Ishikawa (cell line): ENCODE results near the gene MAGEA8.
"Not testable (repeated sequence)": the region's sequence is repeated elsewhere in the genome, so short reads cannot be mapped to it uniquely, and the experiment has no call there.

ENCODE experiments used
- CEBPB ChIP-seq: IDR thresholded peaks from 2 replicates; pipeline ENCODE4 v1.6.1; 2012
- CREB1 ChIP-seq: IDR thresholded peaks from 2 replicates; pipeline ENCODE4 v1.6.1; 2012; ENCODE audit warnings: low read depth
- EGR1 ChIP-seq: IDR thresholded peaks from 2 replicates; pipeline ENCODE4 v1.6.1; 2012
- EP300 ChIP-seq: IDR thresholded peaks from 2 replicates; pipeline ENCODE4 v1.6.1; 2012; ENCODE audit warnings: borderline replicate concordance
- FOXM1 ChIP-seq: IDR thresholded peaks from 2 replicates; pipeline ENCODE4 v1.6.1; 2012; ENCODE audit warnings: low read depth, borderline replicate concordance
- NFIC ChIP-seq: IDR thresholded peaks from 2 replicates; pipeline ENCODE4 v1.6.1; 2012
- RAD21 ChIP-seq: IDR thresholded peaks from 2 replicates; pipeline ENCODE4 v1.6.1; 2012; ENCODE audit warnings: low read depth
- TAF1 ChIP-seq: IDR thresholded peaks from 2 replicates; pipeline ENCODE4 v1.6.1; 2012; ENCODE audit warnings: low read depth, mild to moderate bottlenecking
- TCF12 ChIP-seq: IDR thresholded peaks from 2 replicates; pipeline ENCODE4 v1.6.1; 2012; ENCODE audit warnings: low read depth
- TEAD4 ChIP-seq: IDR thresholded peaks from 2 replicates; pipeline ENCODE4 v1.6.1; 2012
- USF1 ChIP-seq: IDR thresholded peaks from 2 replicates; pipeline ENCODE4 v1.6.1; 2012
- YY1 ChIP-seq: IDR thresholded peaks from 2 replicates; pipeline ENCODE4 v1.6.1; 2012; ENCODE audit warnings: low read depth
- ZBTB7A ChIP-seq: IDR thresholded peaks from 2 replicates; pipeline ENCODE4 v1.6.1; 2012; ENCODE audit warnings: low read depth
- TF ChIP-seq, protein P1 (sequence below): IDR thresholded peaks from 2 replicates; pipeline ENCODE4 v1.6.1; 2012; ENCODE audit warnings: low read depth, mild to moderate bottlenecking
- TF ChIP-seq, protein P2 (sequence below): IDR thresholded peaks from 2 replicates; pipeline ENCODE4 v1.6.1; 2012

The MAGEA8 gene

GRCh38 chrX:149910178-149910695 lies 29.3 kb downstream of the MAGEA8 start:
- no peak for TF ChIP-seq YY1

- TF ChIP-seq CEBPB (no peak), TCF12 (no peak), FOXM1 (no peak), TAF1 (no peak), NFIC (no peak), RAD21 (no peak), EP300 (no peak), CREB1 (no peak), EGR1 (no peak), USF1 (no peak), ZBTB7A (no peak), YY1 (no peak), TEAD4 (no peak)
- TF ChIP-seq, protein P1, sequence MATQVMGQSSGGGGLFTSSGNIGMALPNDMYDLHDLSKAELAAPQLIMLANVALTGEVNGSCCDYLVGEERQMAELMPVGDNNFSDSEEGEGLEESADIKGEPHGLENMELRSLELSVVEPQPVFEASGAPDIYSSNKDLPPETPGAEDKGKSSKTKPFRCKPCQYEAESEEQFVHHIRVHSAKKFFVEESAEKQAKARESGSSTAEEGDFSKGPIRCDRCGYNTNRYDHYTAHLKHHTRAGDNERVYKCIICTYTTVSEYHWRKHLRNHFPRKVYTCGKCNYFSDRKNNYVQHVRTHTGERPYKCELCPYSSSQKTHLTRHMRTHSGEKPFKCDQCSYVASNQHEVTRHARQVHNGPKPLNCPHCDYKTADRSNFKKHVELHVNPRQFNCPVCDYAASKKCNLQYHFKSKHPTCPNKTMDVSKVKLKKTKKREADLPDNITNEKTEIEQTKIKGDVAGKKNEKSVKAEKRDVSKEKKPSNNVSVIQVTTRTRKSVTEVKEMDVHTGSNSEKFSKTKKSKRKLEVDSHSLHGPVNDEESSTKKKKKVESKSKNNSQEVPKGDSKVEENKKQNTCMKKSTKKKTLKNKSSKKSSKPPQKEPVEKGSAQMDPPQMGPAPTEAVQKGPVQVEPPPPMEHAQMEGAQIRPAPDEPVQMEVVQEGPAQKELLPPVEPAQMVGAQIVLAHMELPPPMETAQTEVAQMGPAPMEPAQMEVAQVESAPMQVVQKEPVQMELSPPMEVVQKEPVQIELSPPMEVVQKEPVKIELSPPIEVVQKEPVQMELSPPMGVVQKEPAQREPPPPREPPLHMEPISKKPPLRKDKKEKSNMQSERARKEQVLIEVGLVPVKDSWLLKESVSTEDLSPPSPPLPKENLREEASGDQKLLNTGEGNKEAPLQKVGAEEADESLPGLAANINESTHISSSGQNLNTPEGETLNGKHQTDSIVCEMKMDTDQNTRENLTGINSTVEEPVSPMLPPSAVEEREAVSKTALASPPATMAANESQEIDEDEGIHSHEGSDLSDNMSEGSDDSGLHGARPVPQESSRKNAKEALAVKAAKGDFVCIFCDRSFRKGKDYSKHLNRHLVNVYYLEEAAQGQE: no peak
- TF ChIP-seq, protein P2, sequence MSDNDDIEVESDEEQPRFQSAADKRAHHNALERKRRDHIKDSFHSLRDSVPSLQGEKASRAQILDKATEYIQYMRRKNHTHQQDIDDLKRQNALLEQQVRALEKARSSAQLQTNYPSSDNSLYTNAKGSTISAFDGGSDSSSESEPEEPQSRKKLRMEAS: no peak
Observed at GRCh38 chrX:149916745-149917392, 35.9 kb downstream of the MAGEA8 start.

DNA sequence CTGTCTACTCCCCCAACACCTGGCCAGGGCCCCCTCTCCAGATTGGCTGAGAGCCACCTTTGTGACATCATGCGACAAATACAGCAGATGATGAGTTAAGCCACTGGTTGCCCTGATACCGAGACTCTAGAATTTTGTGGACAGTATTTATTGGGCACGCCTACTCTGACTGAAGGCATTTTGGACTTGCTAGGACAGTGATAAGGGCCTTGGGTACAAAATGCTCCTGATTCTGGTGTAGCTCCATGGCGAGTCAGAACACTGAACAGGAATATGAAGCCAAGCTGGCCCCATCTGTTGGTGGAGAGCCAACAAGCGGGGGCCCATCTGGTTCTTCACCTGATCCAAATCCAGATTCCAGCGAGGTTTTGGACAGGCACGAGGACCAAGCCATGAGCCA lies 48.4 kb downstream of the MAGEA8 start, which contains the start of gene HSFX4:
TSS of gene HSFX4 (plus strand) at position 174 of the 400 bp plus-strand sequence. CDS start at position 246, 72 bp downstream.
- TF ChIP-seq YY1, RAD21, NFIC: not testable (repeated sequence)
